Measurements from ENCODE around the gene RANBP9.

DNA sequence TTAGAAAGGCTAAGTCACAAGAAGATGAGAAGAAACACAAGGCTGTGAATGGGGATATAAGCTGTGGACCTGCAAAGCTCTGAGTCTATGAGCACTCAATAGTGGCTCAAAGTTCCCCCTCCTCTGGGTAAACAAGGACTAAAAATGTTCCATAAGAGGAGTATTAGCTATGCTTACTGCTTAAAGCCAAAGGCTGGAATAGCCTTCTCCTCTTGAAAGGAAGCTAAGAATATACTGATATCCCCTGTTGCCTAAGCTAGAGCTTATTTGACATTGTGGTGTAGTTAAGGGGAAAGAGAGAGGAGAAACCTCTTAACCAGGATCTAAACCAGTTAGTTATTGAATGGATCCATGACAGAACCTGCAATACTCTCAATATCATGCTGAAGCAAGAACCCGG is 50.7 kb downstream of the RANBP9 start:
- TF ChIP-seq GATA3 (IDR thresholded peaks at IDR 0.05; ENCODE audit: low read depth, low read length) (no peak), GATA2 (IDR thresholded peaks at IDR 0.05; ENCODE audit: low read depth, low read length) (no peak)

Data from SH-SY5Y (cell line).